Measurements from ENCODE around the gene AMMECR1.

GRCh38 chrX:110180176-110180927, 137.5 kb downstream of the AMMECR1 start:
- no peak for TF ChIP-seq POLR2A (IDR thresholded peaks at IDR 0.05; ENCODE audit: low read depth, low read length)
- TF ChIP-seq POLR2AphosphoS5 (IDR thresholded peaks at IDR 0.05; ENCODE audit: low read depth, low read length) = no peak
